NCI-H446 treated with DMSO at 0.1 percent for 48 hours (cell line): ENCODE measurements around the gene INSR.

Source experiments
- DNase-seq: peaks from one replicate; lab custom pipeline; 2025; lab: John Stamatoyannopoulos, UW

The INSR gene

DNA sequence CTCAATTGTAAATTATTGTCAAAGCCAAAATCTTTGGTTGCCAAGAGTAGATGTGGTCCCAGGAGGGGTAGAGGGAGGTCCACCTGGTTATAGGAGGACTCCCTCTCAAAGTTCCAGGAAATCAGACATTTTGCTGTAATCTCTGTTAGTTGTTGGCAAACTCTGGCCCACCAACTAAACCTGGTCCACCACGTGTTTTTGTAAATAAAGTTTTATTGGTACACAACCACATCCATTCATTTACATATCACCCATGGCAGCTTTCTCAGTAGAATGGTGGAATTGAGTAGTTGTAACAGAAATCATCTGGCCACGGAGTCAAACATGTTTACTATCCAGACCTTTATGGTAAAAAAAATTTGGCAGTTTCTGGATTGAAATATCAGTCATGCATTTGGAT lies 154.1 kb downstream of the INSR start:
- no peak for DNase-seq

DNA sequence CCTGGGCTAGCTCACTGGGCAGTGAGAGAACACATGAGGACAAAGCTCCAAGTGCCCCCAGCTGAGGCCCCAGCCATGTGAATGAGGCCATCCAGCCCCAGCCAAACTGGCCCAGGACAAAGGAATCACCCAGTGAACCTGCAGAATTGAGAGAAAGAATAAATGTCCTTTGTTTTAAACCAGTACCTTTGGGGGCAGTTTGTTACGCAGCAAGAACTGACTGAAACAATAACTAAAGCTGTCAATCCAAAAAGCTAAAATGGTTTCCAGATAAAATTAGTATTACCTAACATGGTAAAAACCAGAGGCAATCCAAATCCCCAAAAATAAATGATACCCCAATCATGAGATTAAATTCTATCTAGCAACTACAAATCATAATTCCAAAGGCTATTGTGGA lies 155.1 kb downstream of the INSR start:
- DNase-seq: no peak

DNA sequence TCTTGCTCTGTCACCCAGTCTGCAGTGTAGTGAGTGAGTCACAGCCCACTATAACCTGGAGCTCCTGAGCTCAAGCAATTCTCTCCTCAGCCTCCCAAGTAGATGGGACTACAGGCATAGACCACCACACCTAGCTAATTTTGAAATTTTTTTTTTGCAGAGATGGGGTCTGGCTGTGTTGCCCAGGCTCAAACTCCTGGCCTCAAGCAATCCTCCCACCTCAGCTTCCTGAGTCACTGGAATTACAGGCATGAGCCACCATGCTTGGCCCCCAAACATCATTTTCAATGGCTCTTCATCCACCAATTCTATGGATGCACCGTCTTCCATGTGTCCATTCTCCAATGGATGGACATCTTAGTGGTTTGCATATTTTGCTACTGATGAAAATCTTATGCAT lies 155.8 kb downstream of the INSR start:
- DNase-seq: no peak

DNA sequence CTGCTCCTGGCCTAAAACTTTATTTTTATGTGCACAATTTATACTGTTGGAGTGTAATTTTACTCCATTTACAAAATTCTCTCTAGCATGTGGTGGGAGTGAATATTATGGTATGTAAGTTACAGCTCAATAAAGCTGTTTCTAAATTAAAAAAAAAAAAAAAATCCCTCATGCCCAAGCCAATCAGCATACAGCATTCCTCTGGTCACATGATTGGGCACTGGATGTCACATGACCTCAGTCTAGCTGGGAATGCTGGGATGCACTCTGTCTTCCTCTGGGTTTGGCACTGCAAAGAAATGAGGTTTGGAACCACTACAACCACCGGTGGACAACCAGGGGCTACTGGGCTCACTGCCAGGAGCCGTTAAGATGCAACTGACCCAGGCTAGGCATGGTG lies 157.1 kb downstream of the INSR start:
- DNase-seq: no peak

DNA sequence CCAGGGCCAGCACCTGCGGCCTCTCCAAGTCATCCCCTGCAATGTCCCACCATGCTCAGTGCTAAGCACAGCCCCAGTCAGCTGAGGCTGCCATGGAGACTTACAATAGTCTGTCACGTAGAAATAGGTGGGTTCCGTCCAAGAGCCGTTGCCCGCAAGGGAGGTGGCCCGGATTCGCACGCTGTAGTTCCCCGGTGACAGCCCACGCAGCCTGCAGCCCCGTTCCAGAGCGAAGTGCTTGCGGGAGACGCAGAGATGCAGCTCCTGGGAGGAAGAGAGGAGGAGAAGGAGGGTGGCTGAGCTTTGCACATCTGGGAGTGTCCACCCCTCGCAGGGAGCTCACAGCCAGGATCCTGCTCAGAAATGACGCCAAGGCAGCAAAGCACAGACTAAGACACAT lies 162.2 kb downstream of the INSR start:
- no peak for DNase-seq

DNA sequence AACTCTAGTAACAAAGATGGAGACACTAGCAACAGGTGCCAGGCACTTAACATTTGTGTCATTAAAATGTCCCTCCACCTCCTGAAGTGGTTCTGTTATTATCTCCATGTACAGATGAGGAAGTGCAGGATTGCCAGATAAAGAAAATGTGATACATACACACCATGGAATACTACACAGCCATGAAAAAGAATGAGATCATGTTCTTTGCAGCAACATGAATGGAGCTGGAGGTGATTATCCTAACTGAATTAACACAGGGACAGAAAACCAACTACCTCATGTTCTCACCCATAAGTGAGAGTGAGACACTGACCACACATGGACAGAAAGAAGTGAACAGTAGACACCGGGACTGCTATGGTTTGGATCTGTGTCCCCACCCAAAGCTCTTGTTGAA lies 164.2 kb downstream of the INSR start:
- DNase-seq: no peak

DNA sequence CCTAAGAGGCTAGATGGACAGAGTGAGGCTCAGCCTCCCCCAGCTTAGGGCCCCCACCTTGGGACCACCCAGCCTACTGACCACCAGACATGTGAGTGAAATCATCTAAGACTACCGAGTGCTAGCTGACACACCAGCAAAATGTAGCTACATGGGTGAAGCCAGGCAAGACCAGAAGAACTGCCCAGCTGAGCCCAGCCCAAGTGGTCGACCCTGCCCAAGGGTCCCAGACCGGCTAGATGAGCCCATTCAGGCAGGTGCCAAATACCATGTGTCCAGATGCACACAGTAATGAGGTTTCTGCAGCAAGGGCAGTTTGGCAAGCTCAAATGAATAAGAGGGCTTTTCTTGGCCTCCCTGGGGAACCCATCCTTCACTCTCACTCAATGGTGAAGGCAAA lies 168.1 kb downstream of the INSR start:
- DNase-seq: no peak

DNA sequence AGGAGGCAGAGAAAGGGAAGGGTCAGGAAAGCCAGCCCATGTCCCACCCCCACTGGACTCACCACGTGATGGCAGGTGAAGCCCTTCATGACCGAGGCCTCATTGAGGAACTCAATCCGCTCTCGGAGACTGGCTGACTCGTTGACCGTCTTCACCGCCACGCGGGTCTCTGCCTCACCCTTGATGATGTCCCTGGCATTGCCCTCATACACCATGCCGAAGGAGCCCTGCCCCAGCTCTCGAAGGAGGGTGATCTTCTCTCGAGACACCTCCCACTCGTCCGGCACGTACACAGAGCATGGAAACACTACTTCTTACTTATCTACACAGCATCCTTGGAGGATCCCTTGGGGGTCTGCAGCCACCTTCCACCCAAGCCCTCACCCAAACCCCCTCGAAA lies 169.0 kb downstream of the INSR start:
- no peak for DNase-seq

DNA sequence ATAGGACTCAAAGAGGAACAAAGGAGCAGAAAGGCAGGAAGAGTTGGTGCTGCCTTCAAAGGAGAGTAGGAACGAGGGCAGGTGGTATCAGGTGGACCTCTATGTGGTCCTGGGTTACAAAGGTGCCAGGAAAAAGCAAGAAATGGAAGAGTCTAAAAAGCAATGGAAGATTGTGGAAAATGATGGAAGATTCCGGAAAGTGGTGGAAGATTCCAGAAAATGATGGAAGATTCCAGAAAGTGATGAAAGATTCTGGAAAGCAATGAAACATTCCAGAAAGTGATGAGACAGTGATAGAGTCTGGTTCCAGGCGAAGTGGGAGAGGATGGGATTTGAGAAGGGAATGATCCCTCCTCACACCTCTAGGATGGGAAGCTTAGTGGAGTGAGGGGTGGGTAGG lies 169.4 kb downstream of the INSR start:
- DNase-seq: no peak

DNA sequence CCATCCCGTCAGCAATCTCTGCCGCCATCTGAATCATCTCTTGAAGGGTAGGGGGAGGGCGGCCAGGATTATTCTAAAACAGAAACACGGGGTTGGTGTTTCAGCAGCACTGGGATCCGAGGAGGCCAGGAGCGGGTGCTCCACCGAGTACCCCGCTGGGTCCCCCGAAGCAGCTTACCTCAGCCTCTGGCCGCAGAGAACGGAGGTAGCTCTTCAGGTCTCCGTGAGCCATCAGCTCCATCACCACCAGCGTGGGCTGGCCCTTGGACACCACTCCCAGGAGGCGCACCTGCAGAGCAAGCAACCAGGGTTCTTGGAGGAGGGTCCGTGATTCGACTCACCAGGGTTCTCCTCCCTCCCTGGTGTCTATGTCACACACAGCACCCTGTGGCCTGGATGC lies 171.5 kb downstream of the INSR start:
- DNase-seq: no peak

DNA sequence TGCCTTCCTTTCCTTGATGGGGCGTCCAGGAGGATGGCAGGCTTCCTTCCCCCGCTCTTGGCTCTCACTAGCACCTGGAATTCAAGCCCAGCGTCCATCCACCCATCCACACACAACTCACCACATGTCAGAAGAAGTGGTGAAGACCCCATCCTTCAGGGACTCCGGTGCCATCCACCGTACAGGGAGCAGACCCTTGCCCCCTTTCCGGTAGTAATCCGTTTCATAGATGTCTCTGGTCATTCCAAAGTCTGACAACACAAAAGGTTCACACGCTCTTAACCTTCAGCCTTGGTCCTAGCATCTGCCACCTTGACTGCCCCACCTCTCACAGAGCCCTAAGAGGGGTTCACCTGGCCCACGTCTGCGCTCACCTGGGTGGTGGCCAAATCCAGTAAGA lies 173.7 kb downstream of the INSR start:
- DNase-seq: no peak

DNA sequence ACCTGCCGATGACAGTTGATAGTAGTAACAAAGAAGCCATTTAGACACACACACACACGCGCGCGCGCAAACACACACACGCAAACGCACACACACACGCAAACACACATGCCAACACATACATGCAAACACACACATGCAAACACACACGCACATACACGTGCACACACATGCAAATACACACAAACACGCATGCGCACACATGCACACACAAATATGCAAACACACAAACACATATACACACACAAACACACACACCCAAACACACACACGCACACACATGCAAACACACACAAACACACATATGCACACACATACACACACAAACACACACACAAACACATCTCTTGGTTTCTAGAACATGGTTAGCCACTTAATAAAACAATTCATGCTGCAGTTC lies 174.6 kb downstream of the INSR start:
- no peak for DNase-seq

DNA sequence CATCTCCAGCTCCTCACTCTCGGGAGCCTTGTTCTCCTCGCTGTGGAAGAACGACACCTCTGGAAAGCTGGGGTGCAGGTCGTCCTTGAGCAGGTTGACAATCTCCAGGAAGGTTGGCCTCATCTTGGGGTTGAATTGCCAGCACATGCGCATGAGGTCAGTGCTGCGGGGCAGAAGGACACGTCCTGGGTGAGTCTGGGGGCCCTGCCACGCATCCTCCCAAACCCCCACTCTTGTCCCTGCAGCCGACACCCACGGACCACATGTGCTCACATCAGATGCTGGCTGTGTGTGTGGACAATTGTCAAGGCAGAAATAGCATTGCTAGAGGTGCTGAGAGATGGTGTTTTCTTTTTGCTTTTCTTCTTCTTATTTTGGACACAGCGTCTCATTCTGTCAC lies 177.0 kb downstream of the INSR start:
- no peak for DNase-seq

DNA sequence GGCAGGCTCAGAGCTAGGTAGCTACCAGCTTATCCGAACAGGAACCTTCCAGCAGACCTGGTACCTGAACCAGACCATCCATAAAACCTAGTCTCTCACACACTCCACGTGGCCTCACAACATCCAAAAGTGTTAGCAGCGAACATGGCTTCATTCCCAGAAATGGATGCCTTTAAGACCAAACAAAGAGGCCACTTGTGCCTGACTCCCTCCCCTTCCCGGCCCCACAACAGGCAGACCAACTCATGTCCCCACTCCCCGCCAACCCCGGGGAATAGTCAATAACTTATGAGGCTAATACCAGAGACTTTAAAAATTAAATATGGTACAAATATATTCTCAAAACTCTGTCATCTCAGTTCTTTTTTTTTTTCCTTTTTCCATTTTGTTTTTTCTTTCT lies 178.5 kb downstream of the INSR start:
- DNase-seq: no peak

DNA sequence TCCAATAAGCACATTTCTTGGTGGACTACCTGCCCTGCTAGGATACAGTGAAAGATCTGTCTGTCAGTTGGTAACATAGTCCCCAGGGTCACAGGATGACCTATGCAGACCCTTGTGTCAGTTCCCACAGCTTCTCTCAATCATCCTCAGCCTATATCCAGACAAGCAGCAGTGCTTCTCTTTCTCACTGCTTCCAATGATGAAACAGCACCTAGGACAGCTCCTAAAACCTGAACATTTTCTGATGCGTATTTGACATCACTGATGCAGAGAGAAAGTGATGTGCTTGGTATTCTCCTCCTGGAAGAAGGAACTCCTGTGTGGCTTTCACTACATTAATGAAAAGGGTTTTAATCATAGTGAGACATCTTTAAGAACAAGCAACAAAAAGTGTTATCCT lies 181.0 kb downstream of the INSR start:
- no peak for DNase-seq

DNA sequence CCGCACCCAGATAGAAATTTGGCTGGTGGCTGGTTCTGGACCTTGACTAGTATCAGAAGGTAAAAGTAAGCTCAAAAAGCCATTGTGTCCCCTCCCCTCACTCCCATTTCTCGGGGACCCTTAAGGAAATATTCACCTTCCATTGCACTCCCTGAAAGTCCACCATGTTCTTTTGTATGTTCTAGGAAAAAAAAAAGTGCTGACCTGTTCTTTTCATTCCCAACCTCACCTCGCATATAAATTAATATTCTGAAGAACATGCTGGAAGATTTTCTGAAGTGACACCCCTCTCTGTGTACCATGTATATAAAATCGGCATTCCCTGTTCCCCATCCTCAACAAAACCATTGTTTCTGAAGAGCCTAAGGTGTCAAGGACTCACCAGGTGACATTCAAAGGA lies 181.5 kb downstream of the INSR start:
- no peak for DNase-seq

DNA sequence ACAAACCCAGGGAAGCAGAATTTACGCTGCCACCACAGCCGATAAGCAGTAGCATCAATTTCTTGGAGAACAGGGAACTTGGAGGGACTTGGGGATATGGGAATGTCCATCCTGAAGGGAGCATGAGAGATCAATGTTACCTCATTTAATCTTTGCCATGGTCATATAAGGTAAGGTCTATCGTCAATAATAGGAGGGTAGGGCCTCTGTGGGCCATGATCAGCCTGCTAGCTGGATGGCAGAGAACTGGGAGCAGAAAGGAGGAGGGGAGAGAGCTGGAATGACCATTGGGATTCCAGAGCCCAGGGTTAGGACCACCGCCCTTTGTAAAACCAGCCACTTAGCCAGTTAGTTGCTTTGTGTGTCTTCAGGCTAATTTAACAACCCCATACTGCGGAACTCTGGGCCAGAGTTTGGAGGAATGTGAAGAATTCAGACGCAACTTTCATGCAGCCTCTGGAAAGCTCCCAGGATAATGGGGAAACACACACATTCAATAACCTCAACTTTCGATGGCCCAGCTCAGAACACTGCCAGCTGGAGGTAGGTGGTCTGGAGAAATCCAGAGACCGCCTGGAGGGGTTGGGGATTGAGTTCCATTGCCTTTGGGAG lies 184.4 kb downstream of the INSR start:
- no peak for DNase-seq

DNA sequence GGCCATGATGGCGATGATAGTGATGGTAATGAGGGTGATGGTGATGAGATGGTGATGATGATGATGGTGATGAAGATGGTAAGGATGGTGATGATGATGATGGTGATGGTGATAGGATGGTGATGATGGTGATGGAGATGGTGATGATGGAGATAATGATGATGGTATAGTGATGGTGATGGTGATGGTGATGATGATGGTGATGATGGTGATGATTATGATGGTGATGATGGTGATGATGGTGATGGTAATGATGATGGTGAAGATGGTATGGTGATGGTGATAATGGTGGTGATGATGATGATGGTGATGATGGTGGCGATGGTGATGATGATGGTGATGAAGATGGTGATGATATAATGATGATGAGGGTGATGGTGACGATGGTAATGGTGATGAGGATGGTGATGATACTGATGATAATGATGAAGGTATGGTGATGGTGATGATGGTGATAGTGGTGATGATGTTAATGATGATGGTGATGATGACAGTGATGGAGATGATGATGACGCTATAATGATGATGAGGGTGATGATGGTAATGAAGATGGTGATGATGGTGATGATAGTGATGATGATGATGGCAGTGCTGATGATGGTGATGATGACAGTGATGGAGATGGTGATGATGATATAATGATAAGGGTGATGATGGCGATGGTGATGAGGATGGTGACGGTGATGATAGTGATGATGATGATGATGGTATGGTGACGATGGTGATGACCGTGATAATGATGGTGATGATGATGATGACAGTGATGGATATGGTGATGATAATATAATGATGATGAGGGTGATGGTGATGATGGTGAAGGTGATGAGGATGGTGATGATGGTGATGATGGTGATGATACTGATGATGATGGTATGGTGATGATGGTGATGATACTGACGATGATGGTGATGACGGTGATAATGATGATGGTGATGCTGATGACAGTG lies 187.2 kb downstream of the INSR start:
- DNase-seq: no peak

DNA sequence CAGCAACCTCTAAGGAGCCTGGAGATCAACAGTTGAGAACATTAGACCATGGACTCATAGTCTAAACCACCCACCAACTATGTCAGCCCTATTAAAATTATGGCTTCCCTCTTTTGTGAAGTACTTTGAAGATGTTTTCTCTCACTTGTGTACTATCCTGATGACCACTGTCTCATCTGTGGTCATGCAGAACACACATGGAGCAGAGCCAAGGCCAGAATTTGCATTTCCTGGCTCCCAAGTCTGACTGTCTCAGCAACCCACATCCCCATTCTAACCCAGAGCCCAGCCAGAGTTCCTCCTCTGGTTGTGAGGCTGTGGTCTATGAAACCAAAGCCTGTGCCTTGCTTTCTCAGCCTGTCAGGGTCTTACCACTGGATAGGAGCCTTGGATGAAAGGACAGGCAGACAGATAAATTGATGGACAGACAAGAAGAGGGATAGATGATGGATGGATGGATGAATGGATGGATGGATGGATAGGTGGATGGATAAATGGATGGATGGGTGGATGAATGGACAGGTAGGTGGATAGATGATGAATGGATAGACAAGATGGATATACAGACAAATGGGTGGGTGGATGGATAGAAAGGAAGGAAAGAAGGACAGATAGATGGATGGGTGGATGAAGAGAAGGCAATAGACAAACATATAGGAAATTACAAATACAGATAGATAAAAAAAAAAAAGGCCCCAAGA lies 189.3 kb downstream of the INSR start:
- no peak for DNase-seq

DNA sequence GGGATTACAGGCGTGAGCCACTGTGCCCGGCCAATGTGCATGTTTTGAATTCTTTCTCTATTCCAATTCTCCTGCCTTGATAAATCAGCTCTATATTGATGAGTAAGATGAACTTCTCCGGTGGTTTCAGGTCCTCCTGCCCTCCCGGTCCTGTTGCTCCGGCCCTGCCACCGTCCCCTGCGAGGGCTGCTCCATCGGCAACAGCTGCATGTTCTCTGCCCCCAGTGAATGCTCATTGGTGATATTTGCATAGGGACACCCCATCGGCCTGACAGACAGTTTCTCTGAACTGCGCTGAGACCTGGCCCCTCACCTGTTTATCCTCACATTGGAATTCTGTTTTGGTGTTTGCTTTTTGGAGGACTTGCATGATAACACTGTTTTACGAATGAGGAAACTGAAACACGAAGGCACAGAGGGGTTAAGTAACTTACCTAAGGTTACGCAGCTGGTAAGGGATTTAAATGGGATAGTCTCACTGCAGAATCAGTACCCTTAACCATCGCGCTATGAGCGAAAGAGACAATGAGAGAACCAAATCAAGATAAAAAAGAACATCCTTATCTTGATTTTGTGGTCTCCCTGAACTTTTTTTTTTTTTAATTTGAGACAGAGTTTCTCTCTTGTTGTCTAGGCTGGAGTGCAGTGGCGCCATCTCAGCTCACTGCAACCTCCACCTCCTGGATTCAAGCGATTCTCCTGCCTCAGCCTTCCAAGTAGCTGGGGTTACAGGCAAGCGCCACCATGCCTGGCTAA lies 192.5 kb downstream of the INSR start:
- DNase-seq: no peak

DNA sequence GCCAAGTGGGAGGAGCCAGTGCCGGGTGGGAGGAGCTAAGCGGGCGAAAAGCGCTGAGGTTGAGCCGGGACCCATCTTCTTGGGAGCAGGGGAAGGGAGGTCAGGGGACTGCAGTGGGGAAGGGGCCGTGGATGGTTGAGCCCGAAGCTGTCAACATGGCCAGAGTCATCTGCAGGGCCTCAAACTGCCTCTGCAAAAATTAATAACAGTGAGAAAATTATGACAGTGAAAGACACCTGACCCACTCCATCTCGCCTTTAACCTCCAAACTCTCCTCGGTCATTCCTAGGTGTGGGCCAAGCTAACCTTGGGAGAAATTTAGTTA lies 194.7 kb downstream of the INSR start:
- DNase-seq: no peak
